Measurements from ENCODE around the gene TMPRSS11F. TPM values are rescaled to one million over a fixed set of nuclear protein-coding genes. Genes with fewer than 3 reads are reported as not detected.

Gene TMPRSS11F
- total and polyA plus RNA-seq, 2 of the 4 experiments (the other 2 are of a cell fraction), result not detected

DNA sequence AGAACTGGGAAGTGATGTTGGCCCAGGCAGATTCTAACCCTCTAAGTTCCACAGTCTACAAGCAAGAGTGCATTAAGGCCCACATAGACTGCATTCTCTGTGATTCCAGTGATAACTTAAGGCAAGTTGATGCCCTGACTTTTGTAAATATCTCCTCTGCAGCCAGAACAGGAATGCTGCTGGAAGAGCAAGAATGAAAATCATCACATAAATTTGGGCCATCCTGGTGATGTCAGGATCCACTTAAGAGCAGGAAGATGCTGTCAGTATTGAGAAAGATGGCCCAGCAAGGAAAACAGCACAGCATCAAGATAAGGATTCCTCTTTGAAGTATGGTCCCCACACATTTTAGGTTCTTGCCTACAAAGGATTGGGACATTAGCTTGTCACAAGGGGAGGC, 52.4 kb downstream of the TMPRSS11F start:
- CTCF ChIA-PET, result no interaction called here
- H3K4me2 ChIP-seq (ENCODE audit: low read depth, low read length), result no peak overlapping the region
- H3K4me1 ChIP-seq (ENCODE audit: control insufficient read depth, insufficient read depth, low read length), result no peaks in the 10 kb centered on the region
- TF ChIP-seq RCOR1 (IDR thresholded peaks at IDR 0.05; ENCODE audit: insufficient replicate concordance, low read length) (no peak), MAFK (IDR thresholded peaks at IDR 0.05; ENCODE audit: low read depth, low read length) (no peak), SMC3 (IDR thresholded peaks at IDR 0.05; ENCODE audit: low read depth, low read length) (no peak), CHD1 (IDR thresholded peaks at IDR 0.05; ENCODE audit: low read depth, low read length) (no peak), NFE2L2 (IDR thresholded peaks at IDR 0.05; ENCODE audit: low read depth, low read length) (no peak)
- peaks cover 4% of the 10 kb centered on the region; the same call in 1 of the 2 replicates for H3K9me3 ChIP-seq (ENCODE audit: control insufficient read depth, insufficient read depth, low read length)
- H2BK20ac ChIP-seq (ENCODE audit: low read depth, low read length), result no peak overlapping the region
- DNase-seq, result no peak
- H3K9me1 ChIP-seq (ENCODE audit: insufficient read depth, low read length), result no peaks in the 10 kb centered on the region
- no peak overlapping the region for H3K18ac ChIP-seq (ENCODE audit: low read depth, low read length)
- no TSS peak for BruUV-seq (replicated peaks)
- H3K14ac ChIP-seq (replicated peaks; ENCODE audit: low read depth, low read length), result no peak overlapping the region
- no peak for ATAC-seq (ENCODE audit: low read depth)
- no peak overlapping the region for H4K5ac ChIP-seq (ENCODE audit: low read depth, low read length)
- H2BK5ac ChIP-seq (ENCODE audit: low read depth, low read length, poor library complexity, severe bottlenecking), result no peak overlapping the region
- no peak overlapping the region for H3K56ac ChIP-seq (ENCODE audit: extremely low read depth, insufficient read depth, low read length)
- H4K8ac ChIP-seq (ENCODE audit: low read depth in 2 of 2, low read length in 2 of 2), result no peak overlapping the region
- no peak overlapping the region for H2BK15ac ChIP-seq (ENCODE audit: low read depth, low read length)
- no peak overlapping the region for H3K9ac ChIP-seq (ENCODE audit: low read depth, low read length)
- no peaks in the 10 kb centered on the region for H3K27me3 ChIP-seq (ENCODE audit: control insufficient read depth, insufficient read depth, low read length)
- intact Hi-C loops (cut with micrococcal nuclease), result no loop called here
- H2AK9ac ChIP-seq (replicated peaks; ENCODE audit: low read depth, low read length, poor library complexity), result no peak overlapping the region
- no peaks in the 10 kb centered on the region for H3K79me1 ChIP-seq (ENCODE audit: low read depth in 1 of 2, low read length in 2 of 2)
- no peak overlapping the region for H3K4me3 ChIP-seq (ENCODE audit: insufficient read depth, low read depth, low read length)
- dilution Hi-C loops (cut with HindIII; ENCODE audit: low sequenced_read_pairs, unreplicated experiment), result no loop called here
- no peak overlapping the region for H3K4ac ChIP-seq (ENCODE audit: low read depth, low read length)
- H2AFZ ChIP-seq (replicated peaks; ENCODE audit: low read length, poor library complexity), result no peak overlapping the region
- no peaks in the 10 kb centered on the region for H3K36me3 ChIP-seq (ENCODE audit: control insufficient read depth, insufficient read depth, low read length)
- H2AK5ac ChIP-seq (ENCODE audit: low read depth, low read length), result no peak overlapping the region
- in situ Hi-C loops (cut with MboI; ENCODE audit: low sequenced_read_pairs), result no loop called here
- H4K91ac ChIP-seq (ENCODE audit: insufficient read depth, low read depth, low read length), result no peak overlapping the region
- no peak overlapping the region for H3K23ac ChIP-seq (ENCODE audit: low read depth, low read length)
- no peaks in the 10 kb centered on the region for H4K20me1 ChIP-seq (ENCODE audit: insufficient read depth, low read length)
- H2BK120ac ChIP-seq (ENCODE audit: low read depth, low read length), result no peak overlapping the region
- H3K27ac ChIP-seq (ENCODE audit: insufficient read depth, low read length), result no peak overlapping the region
- POLR2A ChIA-PET (ENCODE audit: unreplicated experiment), result no interaction called here

Data from IMR-90 (cell line).